K562 (cell line): ENCODE results near the gene WDR18. TPM values are rescaled to one million over a fixed set of nuclear protein-coding genes. Genes with fewer than 3 reads are reported as not detected.
A peak's percentile ranks its signal among the peaks of the same experiment; 100 is the strongest.

ENCODE experiments used
- BDP1 ChIP-seq: IDR thresholded peaks from 3 replicates; pipeline ENCODE4 v1.6.1; 2011; ENCODE audit not compliant: insufficient read length, insufficient read depth
- DDX20 ChIP-seq: fragments of 450-650 bp; IDR thresholded peaks from 2 replicates; pipeline ENCODE4 v1.6.1; 2016; ENCODE audit warnings: missing genetic modification characterization, low read depth, mild to moderate bottlenecking, missing compliant biosample characterization, moderate library complexity
- EWSR1 ChIP-seq: fragments of 450-650 bp; IDR thresholded peaks from 2 replicates; pipeline ENCODE4 v1.6.1; 2018; ENCODE audit warnings: borderline replicate concordance, mild to moderate bottlenecking, low read depth, moderate library complexity; ENCODE audit not compliant: partially characterized antibody
- FOS ChIP-seq: IDR thresholded peaks from 3 replicates; pipeline ENCODE4 v1.6.1; 2011; ENCODE audit not compliant: insufficient read length; ENCODE audit errors: extremely low read depth
- FOSL1 ChIP-seq: fragments of 200-800 bp; sonication (Bioruptor generic); conservative IDR thresholded peaks from 2 replicates; pipeline ENCODE4 v1.6.1; 2016; ENCODE audit warnings: missing genetic modification characterization, missing compliant biosample characterization
- FOXM1 ChIP-seq, 2 experiments: fragments of 450-650 bp in 1 of 2; sonication (generic) in 1 of 2; formaldehyde crosslinking in 1 of 2; IDR thresholded peaks; 2 replicates each; pipeline versions ENCODE4 v1.6.1 to v1.9.0; 2017 to 2022; ENCODE audit warnings: low read depth in 2 of 2, mild to moderate bottlenecking in 2 of 2, missing genetic modification reagents in 1 of 2, moderate library complexity in 1 of 2
- GABPA ChIP-seq: fragments of 200-800 bp; sonication (Bioruptor generic); conservative IDR thresholded peaks from 2 replicates; pipeline ENCODE4 v1.6.1; 2016; ENCODE audit warnings: low read depth, missing genetic modification characterization, missing compliant biosample characterization
- HES1 ChIP-seq: fragments of 450-650 bp; IDR thresholded peaks from 2 replicates; pipeline ENCODE4 v1.6.1; 2016; ENCODE audit warnings: low read depth, mild to moderate bottlenecking, moderate library complexity
- JUND ChIP-seq, 2 experiments: IDR thresholded peaks; 2 replicates in 1 of 2; 3 replicates in 1 of 2; pipeline ENCODE4 v1.6.1; 2011; ENCODE audit warnings: borderline replicate concordance in 2 of 2, low read depth in 2 of 2, low read length in 2 of 2, improper control_type of control experiment in 1 of 2, missing biosample characterization in 1 of 2, missing genetic modification characterization in 1 of 2, missing genetic modification reagents in 1 of 2
- KDM4B ChIP-seq, 2 experiments: fragments of 450-650 bp in 1 of 2; sonication (generic) in 1 of 2; IDR thresholded peaks; 2 replicates each; pipeline ENCODE4 v1.6.1; 2016 to 2017; ENCODE audit warnings: borderline replicate concordance in 2 of 2, antibody characterized with exemption in 1 of 2, low read depth in 1 of 2, mild to moderate bottlenecking in 1 of 2
- LEF1 ChIP-seq: fragments of 450-650 bp; IDR thresholded peaks from 2 replicates; pipeline ENCODE4 v1.6.1; 2016; ENCODE audit warnings: mild to moderate bottlenecking
- MCM2 ChIP-seq: fragments of 450-650 bp; IDR thresholded peaks from 2 replicates; pipeline ENCODE4 v1.6.1; 2017; ENCODE audit warnings: low read depth, mild to moderate bottlenecking
- MEF2D ChIP-seq: conservative IDR thresholded peaks from 2 replicates; pipeline ENCODE4 v1.6.1; 2016; ENCODE audit warnings: low read depth, missing genetic modification characterization, missing compliant biosample characterization
- NFE2L1 ChIP-seq: fragments of 450-650 bp; IDR thresholded peaks from 2 replicates; pipeline ENCODE4 v1.6.1; 2016; ENCODE audit warnings: missing genetic modification characterization, low read depth, mild to moderate bottlenecking, missing compliant biosample characterization, moderate library complexity, borderline replicate concordance
- NR3C1 ChIP-seq: sonication (generic); formaldehyde crosslinking; IDR thresholded peaks from 2 replicates; pipeline ENCODE4 v1.8.1; 2022; ENCODE audit warnings: missing genetic modification reagents
- POLR2AphosphoS5 ChIP-seq: IDR thresholded peaks from 2 replicates; pipeline ENCODE4 v1.6.1; 2011; ENCODE audit warnings: mild to moderate bottlenecking, low read depth, low read length, moderate library complexity; ENCODE audit not compliant: control insufficient read depth, insufficient read depth
- PREB ChIP-seq: sonication (generic); formaldehyde crosslinking; IDR thresholded peaks from 2 replicates; pipeline ENCODE4 v1.8.1; 2023; ENCODE audit warnings: mild to moderate bottlenecking, missing genetic modification reagents
- RFX7 ChIP-seq: fragments of 250-450 bp; sonication (Bioruptor Pico); IDR thresholded peaks from 2 replicates; pipeline ENCODE4 v1.5.1; 2021; ENCODE audit warnings: mild to moderate bottlenecking
- SNIP1 ChIP-seq: fragments of 450-650 bp; IDR thresholded peaks from 2 replicates; pipeline ENCODE4 v1.7.1; 2017; ENCODE audit warnings: low read depth, mild to moderate bottlenecking
- SRSF7 ChIP-seq: fragments of 200-400 bp; formaldehyde crosslinking; optimal IDR thresholded peaks from 2 replicates; pipeline ENCODE3; 2017; ENCODE audit warnings: mild to moderate bottlenecking, low read depth, low read length
- ZNF395 ChIP-seq: fragments of 200-800 bp; sonication (Bioruptor generic); IDR thresholded peaks from 2 replicates; pipeline ENCODE4 v1.6.1; 2017; ENCODE audit warnings: missing genetic modification characterization, missing compliant biosample characterization
- ZNF75A ChIP-seq: fragments of 450-650 bp; formaldehyde crosslinking; IDR thresholded peaks from 2 replicates; pipeline ENCODE4 v1.4.0; 2020; ENCODE audit warnings: mild to moderate bottlenecking
- polyA plus RNA-seq, 8 experiments: library from polyadenylated mRNA; depleted of rRNA in 4 of 8; stranded (reverse) in 5 of 8; unstranded in 3 of 8; fragments of >200 nt; fragmentation: Nextera tagmentation in 2 of 8; fragmentation: Illumina TruSeq in 1 of 8; extraction: Ambion mirVana in 2 of 8; extraction: Trizol in 1 of 8; gene quantifications; 2 replicates each; pipeline versions ENCODE4 v1.2.1 to v1.2.3, GENCODE V29; 2011 to 2014; ENCODE audit warnings: inconsistent platforms in 1 of 8, missing spikeins in 1 of 8
- total RNA-seq, 7 experiments: library from RNA; depleted of rRNA in 6 of 7; stranded (reverse); fragments of >200 nt in 6 of 7; fragmentation: Illumina TruSeq in 2 of 7; extraction: Trizol in 2 of 7; gene quantifications; 2 replicates each; pipeline versions ENCODE4 v1.2.1 to v1.2.3, GENCODE V29; 2011 to 2021; ENCODE audit warnings: low replicate concordance in 1 of 7
- TF ChIP-seq, protein P1 (sequence below): fragments of 250-450 bp; sonication (Bioruptor Pico); IDR thresholded peaks from 2 replicates; pipeline ENCODE4 v1.8.0; 2021; ENCODE audit warnings: borderline replicate concordance, mild to moderate bottlenecking, moderate library complexity; ENCODE audit not compliant: poor library complexity, severe bottlenecking

WDR18 gene
- total and polyA plus RNA-seq, 9 of the 15 experiments (the other 6 are each of a cell fraction or from before 2014, with no cell fraction given) = 0.65 to 181 (median 30.1) TPM

- TF ChIP-seq BDP1 (no peak), POLR2AphosphoS5 (peak; percentile 82), KDM4B (IDR thresholded peaks at IDR 0.05; ENCODE audit: borderline replicate concordance in 2 of 2, low read depth in 1 of 2) (peak in 1 of 2 experiments; percentile 72; a peak in 1 of 4 replicates), JUND (IDR thresholded peaks at IDR 0.05; ENCODE audit: borderline replicate concordance, low read depth, low read length) (peak; percentile 75), JUND (tag; IDR thresholded peaks at IDR 0.05; ENCODE audit: borderline replicate concordance, low read depth, low read length) (peak; percentile 62; the same call in 1 of the 3 replicates), FOS (no peak), RFX7 (CRISPR knock-in tag) (no peak), DDX20 (no peak), NR3C1 (CRISPR knock-in tag) (no peak), HES1 (peak; percentile 82), PREB (no peak), SNIP1 (no peak), LEF1 (peak; percentile 74), EWSR1 (no peak), MEF2D (tag) (peak; percentile 80; the same call in 1 of the 2 replicates), ZNF75A (CRISPR knock-in tag) (no peak), ZNF395 (CRISPR knock-in tag) (peak; percentile 62; the same call in 1 of the 2 replicates), MCM2 (no peak), FOSL1 (tag) (no peak; the same call in 1 of the 2 replicates), SRSF7 (no peak), NFE2L1 (tag) (no peak), GABPA (tag) (no peak), FOXM1 (IDR thresholded peaks at IDR 0.05; ENCODE audit: low read depth) (peak; percentile 54; the same call in 1 of the 2 replicates), FOXM1 (CRISPR knock-in tag; IDR thresholded peaks at IDR 0.05; ENCODE audit: low read depth) (no peak)
- TF ChIP-seq, protein P1, sequence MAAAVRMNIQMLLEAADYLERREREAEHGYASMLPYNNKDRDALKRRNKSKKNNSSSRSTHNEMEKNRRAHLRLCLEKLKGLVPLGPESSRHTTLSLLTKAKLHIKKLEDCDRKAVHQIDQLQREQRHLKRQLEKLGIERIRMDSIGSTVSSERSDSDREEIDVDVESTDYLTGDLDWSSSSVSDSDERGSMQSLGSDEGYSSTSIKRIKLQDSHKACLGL (CRISPR knock-in tag) = no peak
These were observed 40.0 kb upstream of the WDR18 start (continued) for GRCh38 chr19:944171-944567.
